ENCODE results near the gene DLX4. TPM values are rescaled to one million over a fixed set of nuclear protein-coding genes. Genes with fewer than 3 reads are reported as not detected.

The DLX4 gene
- total RNA-seq, 1 experiment from 2014 or later: 2.5 TPM

- H3K4me2 ChIP-seq (ENCODE audit: insufficient read depth, insufficient read length, low read length): no peak overlapping the region
- Mint-ChIP-seq H3K36me3 (ENCODE audit: insufficient read depth in 1 of 3, low read depth in 3 of 3) (no peaks in the 10 kb centered on the region), H3K9me3 (no peaks in the 10 kb centered on the region; a peak in 1 of 5 replicates), H3K27ac (no peak overlapping the region), H3K4me1 (peaks cover 12 to 23% of the 10 kb centered on the region in 2 experiments), H3K4me3 (no peak overlapping the region), H3K27me3 (ENCODE audit: low read depth) (peaks cover 86% of the 10 kb centered on the region)
- no peak overlapping the region for H3K4ac ChIP-seq (ENCODE audit: low read depth, low read length)
- H4K8ac ChIP-seq (replicated peaks; ENCODE audit: insufficient read length, low read depth, low read length): no peak overlapping the region
- H3K79me2 ChIP-seq (ENCODE audit: insufficient read depth, low read length): no peaks in the 10 kb centered on the region; the same call in 1 of the 2 replicates
- H3K23ac ChIP-seq (ENCODE audit: insufficient read length, low read depth, low read length): no peak overlapping the region
- H3K9ac ChIP-seq (ENCODE audit: extremely low read depth, insufficient read length, low read length): no peak overlapping the region
- peak; percentile 93 for DNase-seq
- H3K27me3 ChIP-seq (ENCODE audit: insufficient read depth, low read length): no peaks in the 10 kb centered on the region; the same call in 1 of the 2 replicates
- TF ChIP-seq CTCF (conservative IDR thresholded peaks at IDR 0.05): peak; percentile 95
- H3T11ph ChIP-seq (ENCODE audit: low read length): no peak overlapping the region
- H3K14ac ChIP-seq (ENCODE audit: insufficient read depth, low read length): no peak overlapping the region
- H4K91ac ChIP-seq (ENCODE audit: insufficient read length, low read depth, low read length): no peak overlapping the region
- no peaks in the 10 kb centered on the region for H3K79me1 ChIP-seq (ENCODE audit: insufficient read depth, low read depth, low read length, poor library complexity, severe bottlenecking)
- H3K27ac ChIP-seq (ENCODE audit: insufficient read length, low read depth, low read length): no peak overlapping the region
- no peaks in the 10 kb centered on the region for H3K4me1 ChIP-seq (ENCODE audit: insufficient read depth, low read length)
- H2AFZ ChIP-seq (ENCODE audit: low read length): no peak overlapping the region
- no peak overlapping the region for H4K5ac ChIP-seq (ENCODE audit: insufficient read length, low read depth, low read length)
- H2BK5ac ChIP-seq (ENCODE audit: insufficient read length, low read length): no peak overlapping the region
- H2BK20ac ChIP-seq (ENCODE audit: low read depth, low read length, poor library complexity, severe bottlenecking): no peak overlapping the region
- H4K20me1 ChIP-seq (ENCODE audit: control insufficient read depth, insufficient read depth, insufficient read length): no peaks in the 10 kb centered on the region
- no peak overlapping the region for H3K56ac ChIP-seq (ENCODE audit: insufficient read length, low read depth, low read length)
- no peak overlapping the region for H2BK12ac ChIP-seq (ENCODE audit: insufficient read length, low read depth, low read length)
- WGBS (ENCODE audit: extremely low coverage, insufficient read length, low lambda C conversion rate): no CpG with 5 or more reads among the region's 7 CpGs
- H2BK120ac ChIP-seq (ENCODE audit: low read depth, low read length, poor library complexity, severe bottlenecking): no peak overlapping the region
- no peak overlapping the region for H2BK15ac ChIP-seq (ENCODE audit: low read depth, low read length)
- no peaks in the 10 kb centered on the region for H3K9me3 ChIP-seq (ENCODE audit: control insufficient read depth, low read depth, low read length)
- no peaks in the 10 kb centered on the region for H3K23me2 ChIP-seq (ENCODE audit: insufficient read length, low read depth, low read length, poor library complexity, severe bottlenecking)
- no peak overlapping the region for H2AK5ac ChIP-seq (ENCODE audit: insufficient read length, low read length)
- H3K18ac ChIP-seq (ENCODE audit: insufficient read length, low read depth, low read length): no peak overlapping the region
Measured at GRCh38 chr17:49952209-49952911, 16.6 kb upstream of the DLX4 start.

Data from H9 (cell line).